Heart left ventricle (tissue), 16 donors: ENCODE measurements around the gene ENO4. TPM values are rescaled to one million over a fixed set of nuclear protein-coding genes. Genes with fewer than 3 reads are reported as not detected.

Experiments
- ATAC-seq, 4 donors: fragments of 200-7000 bp; cut with Tn5 transposase; one replicate each; pipeline ENCODE4 v1.9.1; 2020 to 2022; ENCODE audit warnings: moderate library complexity in 4 of 4, mild to moderate bottlenecking in 3 of 4, moderate number of reproducible peaks in 1 of 4
- DNase-seq, 5 donors: peaks; one replicate each; pipeline ENCODE4 v3.0.0-alpha.2; 2020
- H3K27ac ChIP-seq, 12 donors: fragments of 200-600 bp; sonication (generic) in 4 of 12; one replicate each; pipeline versions ENCODE4 v1.5.0 to v1.8.0; 2016 to 2022; ENCODE audit warnings: mild to moderate bottlenecking in 2 of 12
- H3K27me3 ChIP-seq, 9 donors: fragments of 200-600 bp; sonication (generic) in 2 of 9; one replicate each; pipeline versions ENCODE4 v1.5.1 to v1.8.0; 2016 to 2022; ENCODE audit warnings: mild to moderate bottlenecking in 3 of 9
- H3K36me3 ChIP-seq, 9 donors: fragments of 200-600 bp; sonication (generic) in 2 of 9; one replicate each; pipeline versions ENCODE4 v1.5.0 to v1.8.0; 2018 to 2022; ENCODE audit warnings: mild to moderate bottlenecking in 2 of 9
- H3K4me1 ChIP-seq, 12 donors: fragments of 200-600 bp; sonication (generic) in 4 of 12; one replicate each; pipeline versions ENCODE4 v1.5.0 to v1.8.0; 2016 to 2022; ENCODE audit warnings: mild to moderate bottlenecking in 3 of 12
- H3K4me3 ChIP-seq, 12 donors: fragments of 200-600 bp; sonication (generic) in 4 of 12; one replicate each; pipeline versions ENCODE4 v1.5.0 to v1.8.0; 2017 to 2022; ENCODE audit warnings: mild to moderate bottlenecking in 9 of 12, moderate library complexity in 4 of 12
- H3K9me3 ChIP-seq, 12 donors: fragments of 200-600 bp; sonication (generic) in 4 of 12; one replicate each; pipeline versions ENCODE4 v1.5.0 to v1.8.0; 2016 to 2022; ENCODE audit warnings: mild to moderate bottlenecking in 1 of 12
- POLR2A ChIP-seq, 2 donors: fragments of 450-650 bp; IDR thresholded peaks; one replicate each; pipeline ENCODE4 v1.6.1; 2017; ENCODE audit warnings: antibody characterized with exemption in 2 of 2, mild to moderate bottlenecking in 2 of 2, moderate library complexity in 2 of 2
- WGBS, 4 donors: extraction: QIAGEN DNeasy Blood & Tissue Kit in 2 of 4; methylation state at CpG; one replicate each; pipeline versions ENCODE4 v1.1.5 to v1.1.7; 2013 to 2018; 5-methylcytosine and 5-hydroxymethylcytosine counted together
- intact Hi-C, 10 donors: fragments of 100-400 bp; cut with DNase I; formaldehyde crosslinking; loops; one replicate each; pipeline versions ENCODE4 v1.11.1 to v1.14.2; 2022
- polyA plus RNA-seq, 2 donors: library from polyadenylated mRNA; stranded (reverse); fragments of 200-250 nt; gene quantifications; one replicate each; pipeline ENCODE4 v1.2.3, GENCODE V29; 2013
- total RNA-seq, 9 donors: library from RNA; depleted of rRNA in 2 of 9; stranded (reverse); fragments of >200 nt in 2 of 9; fragmentation: NEBNext Ultra II Directional in 3 of 9; extraction: Animal tissue kit (Norgen Biotek cat#: 25700) in 3 of 9; gene quantifications; one replicate each; pipeline versions ENCODE4 v1.1.0 to v1.2.4, GENCODE V29; 2016 to 2023
- TF ChIP-seq, protein P1 (sequence below), 12 donors: fragments of 200-600 bp; sonication (generic) in 4 of 12; IDR thresholded peaks; one replicate each; pipeline versions ENCODE4 v1.5.0 to v1.8.0; 2018 to 2022; ENCODE audit warnings: antibody characterized with exemption in 12 of 12, mild to moderate bottlenecking in 5 of 12
- donor health status: ischemic (EF 13 %, LVEDD 7.1; RV severe dilation, severe dysfunction).
- donor health status: healthy with polysubstance abuse.
- donor health status: DM: no; HTN: yes; CAD: no.
- donor health status: DM: no; HTN: no; CAD: no.
- donor health status: ischemic (EF 25% LVEDD 6.9; RV normal size, moderate dysfunction).
- donor health status: ischemic (EF 25% LVEDD 5.7; RV mildly dilated, moderate dysfunction).
- donor health status: healthy.
- donor health status: DM: yes; HTN: yes; CAD: no.
- donor health status: ischemic (EF 35%, LVEDD 5.7; RV mildly dilated, moderate dysfunction).
- donor health status: nonischemic (EF 11% LVEDD 7.7; RV severe dilation, severe dysfunction).
- donor health status: DM: yes; HTN: yes; CAD: no.
- donor health status: PGD.
- donor health status: ischemic (EF 29% LVEDD 5.4; RV normal size, mild dysfunction).
- donor health status: nonischemic (EF 23%, LVEDD 6.1; RV moderate dilation, normal function).

ENO4 gene
- total and polyA plus RNA-seq, 11 donors: 0.03 to 1.8 (median 0.19) TPM; not detected in 7

- no peak overlapping the region for H3K27ac ChIP-seq
- H3K4me1 ChIP-seq: peaks cover 0 to 21% (median under 1%) of the 10 kb centered on the region in 12 donors
- no peak for ATAC-seq
- intact Hi-C loops: no loop called here
- H3K36me3 ChIP-seq: peaks cover 0 to 6% (median 0%) of the 10 kb centered on the region in 9 donors
- DNase-seq: no peak
- H3K27me3 ChIP-seq: no peaks in the 10 kb centered on the region
- WGBS, 4 donors: 89 to 99% (median 91%) methylated on average over 4 of the region's 4 CpGs
- TF ChIP-seq POLR2A (IDR thresholded peaks at IDR 0.05): no peak
- TF ChIP-seq, protein P1, sequence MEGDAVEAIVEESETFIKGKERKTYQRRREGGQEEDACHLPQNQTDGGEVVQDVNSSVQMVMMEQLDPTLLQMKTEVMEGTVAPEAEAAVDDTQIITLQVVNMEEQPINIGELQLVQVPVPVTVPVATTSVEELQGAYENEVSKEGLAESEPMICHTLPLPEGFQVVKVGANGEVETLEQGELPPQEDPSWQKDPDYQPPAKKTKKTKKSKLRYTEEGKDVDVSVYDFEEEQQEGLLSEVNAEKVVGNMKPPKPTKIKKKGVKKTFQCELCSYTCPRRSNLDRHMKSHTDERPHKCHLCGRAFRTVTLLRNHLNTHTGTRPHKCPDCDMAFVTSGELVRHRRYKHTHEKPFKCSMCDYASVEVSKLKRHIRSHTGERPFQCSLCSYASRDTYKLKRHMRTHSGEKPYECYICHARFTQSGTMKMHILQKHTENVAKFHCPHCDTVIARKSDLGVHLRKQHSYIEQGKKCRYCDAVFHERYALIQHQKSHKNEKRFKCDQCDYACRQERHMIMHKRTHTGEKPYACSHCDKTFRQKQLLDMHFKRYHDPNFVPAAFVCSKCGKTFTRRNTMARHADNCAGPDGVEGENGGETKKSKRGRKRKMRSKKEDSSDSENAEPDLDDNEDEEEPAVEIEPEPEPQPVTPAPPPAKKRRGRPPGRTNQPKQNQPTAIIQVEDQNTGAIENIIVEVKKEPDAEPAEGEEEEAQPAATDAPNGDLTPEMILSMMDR (IDR thresholded peaks at IDR 0.05): no peak
- no peak overlapping the region for H3K4me3 ChIP-seq
- H3K9me3 ChIP-seq: no peaks in the 10 kb centered on the region
Measured at GRCh38 chr10:116886772-116887171, 37.5 kb downstream of the ENO4 start.

GRCh38 chr10:116888380-116889055 lies 39.2 kb downstream of the ENO4 start:
- 55 to 63% (median 57%) methylated on average over 7 of the region's 7 CpGs for WGBS, 4 donors
- intact Hi-C loops: no loop called here
- Histone ChIP-seq H3K27me3 (no peaks in the 10 kb centered on the region), H3K4me3 (no peak overlapping the region), H3K36me3 (peaks cover 0 to 6% (median 0%) of the 10 kb centered on the region in 9 donors), H3K27ac (no peak overlapping the region), H3K9me3 (no peaks in the 10 kb centered on the region), H3K4me1 (peaks cover 0 to 23% (median 2%) of the 10 kb centered on the region in 12 donors)
- TF ChIP-seq, protein P1 (IDR thresholded peaks at IDR 0.05): no peak
- TF ChIP-seq POLR2A (IDR thresholded peaks at IDR 0.05): no peak
- DNase-seq: peak in 2 of 5 donors; percentile 39 to 45
- ATAC-seq: peak in 3 of 4 donors; percentile 68 to 89 (median 70)

- TF ChIP-seq, protein P1 (IDR thresholded peaks at IDR 0.05): no peak
- TF ChIP-seq POLR2A (IDR thresholded peaks at IDR 0.05): no peak
- peaks cover 0 to 23% (median 2%) of the 10 kb centered on the region in 12 donors for H3K4me1 ChIP-seq
- H3K9me3 ChIP-seq: no peaks in the 10 kb centered on the region
- no peak for DNase-seq
- intact Hi-C loops: no loop called here
- H3K27me3 ChIP-seq: no peaks in the 10 kb centered on the region
- no peak for ATAC-seq
- no peak overlapping the region for H3K4me3 ChIP-seq
- 59 to 96% (median 93%) methylated on average over 3 of the region's 3 CpGs for WGBS, 4 donors
- peaks cover 0 to 6% (median 0%) of the 10 kb centered on the region in 9 donors for H3K36me3 ChIP-seq
- no peak overlapping the region for H3K27ac ChIP-seq
Measured at GRCh38 chr10:116889066-116889465, 39.8 kb downstream of the ENO4 start.

- H3K4me1 ChIP-seq: peaks cover 0 to 23% (median 2%) of the 10 kb centered on the region in 12 donors
- peak in 2 of 4 donors; percentile 30 to 57 for ATAC-seq
- no peaks in the 10 kb centered on the region for H3K36me3 ChIP-seq
- H3K9me3 ChIP-seq: no peaks in the 10 kb centered on the region
- WGBS, 4 donors: 33 to 50% (median 39%) methylated on average over 7 of the region's 7 CpGs
- peak; percentile 43 to 75 (median 63) for DNase-seq
- TF ChIP-seq, protein P1 (IDR thresholded peaks at IDR 0.05): no peak
- no peak for TF ChIP-seq POLR2A (IDR thresholded peaks at IDR 0.05)
- H3K4me3 ChIP-seq: peak overlapping the region in 2 of 12 donors; percentile 0 to 22
- intact Hi-C loops: no loop called here
- H3K27me3 ChIP-seq: no peaks in the 10 kb centered on the region
- H3K27ac ChIP-seq: no peak overlapping the region
Measured at GRCh38 chr10:116891208-116891607, 41.9 kb downstream of the ENO4 start.
